Measurements from ENCODE around the gene A1CF.

DNA sequence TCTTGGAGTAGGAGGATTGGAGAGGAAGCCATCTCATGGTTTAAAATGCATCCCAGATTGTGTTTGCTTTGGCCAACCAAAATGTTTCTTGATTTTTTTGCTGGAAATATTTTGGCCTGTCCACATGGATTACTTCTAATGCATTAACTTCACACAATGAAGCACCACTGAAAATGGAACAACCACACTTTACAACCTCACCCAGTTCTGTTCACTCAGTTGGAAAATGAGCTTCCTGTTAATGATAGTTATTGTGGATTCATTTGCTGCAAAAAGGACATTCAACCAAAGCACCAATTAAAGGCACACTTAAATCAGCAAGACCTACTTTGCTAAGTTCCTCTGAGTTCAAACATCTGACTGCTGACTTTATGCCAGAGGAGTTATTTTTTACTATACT, 11.3 kb upstream of the A1CF start:
- TF ChIP-seq, protein P1, sequence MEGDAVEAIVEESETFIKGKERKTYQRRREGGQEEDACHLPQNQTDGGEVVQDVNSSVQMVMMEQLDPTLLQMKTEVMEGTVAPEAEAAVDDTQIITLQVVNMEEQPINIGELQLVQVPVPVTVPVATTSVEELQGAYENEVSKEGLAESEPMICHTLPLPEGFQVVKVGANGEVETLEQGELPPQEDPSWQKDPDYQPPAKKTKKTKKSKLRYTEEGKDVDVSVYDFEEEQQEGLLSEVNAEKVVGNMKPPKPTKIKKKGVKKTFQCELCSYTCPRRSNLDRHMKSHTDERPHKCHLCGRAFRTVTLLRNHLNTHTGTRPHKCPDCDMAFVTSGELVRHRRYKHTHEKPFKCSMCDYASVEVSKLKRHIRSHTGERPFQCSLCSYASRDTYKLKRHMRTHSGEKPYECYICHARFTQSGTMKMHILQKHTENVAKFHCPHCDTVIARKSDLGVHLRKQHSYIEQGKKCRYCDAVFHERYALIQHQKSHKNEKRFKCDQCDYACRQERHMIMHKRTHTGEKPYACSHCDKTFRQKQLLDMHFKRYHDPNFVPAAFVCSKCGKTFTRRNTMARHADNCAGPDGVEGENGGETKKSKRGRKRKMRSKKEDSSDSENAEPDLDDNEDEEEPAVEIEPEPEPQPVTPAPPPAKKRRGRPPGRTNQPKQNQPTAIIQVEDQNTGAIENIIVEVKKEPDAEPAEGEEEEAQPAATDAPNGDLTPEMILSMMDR (conservative IDR thresholded peaks at IDR 0.05; ENCODE audit: low read depth, low read length) = no peak
- TF ChIP-seq EZH2 (IDR thresholded peaks at IDR 0.05; ENCODE audit: low read length, unreplicated experiment) (no peak), EZH2phosphoT487 (IDR thresholded peaks at IDR 0.05; ENCODE audit: borderline replicate concordance, low read length) (no peak)
